Neuronal stem cell (in vitro differentiated cells): ENCODE results near the gene ZNF445.

ENCODE experiments used
- DNase-seq: peaks from one replicate; pipeline ENCODE4 v3.0.0-alpha.2; 2013; ENCODE audit warnings: low spot score
- H2AFZ ChIP-seq: one replicate; pipeline ENCODE4 v1.6.1; 2013; ENCODE audit warnings: mild to moderate bottlenecking, low read length, inconsistent platforms
- H2AK5ac ChIP-seq: 2 replicates; pipeline ENCODE4 v1.6.1; 2013; ENCODE audit warnings: low read depth, mild to moderate bottlenecking, inconsistent platforms, low read length, moderate library complexity, mixed read lengths
- H2BK120ac ChIP-seq: 2 replicates; pipeline ENCODE4 v1.6.1; 2013; ENCODE audit warnings: low read depth, mild to moderate bottlenecking, inconsistent platforms, low read length, moderate library complexity, mixed read lengths
- H2BK12ac ChIP-seq: one replicate; pipeline ENCODE4 v1.6.1; 2013; ENCODE audit warnings: low read length, inconsistent platforms
- H2BK15ac ChIP-seq: 2 replicates; pipeline ENCODE4 v1.6.1; 2013; ENCODE audit warnings: mild to moderate bottlenecking, low read length, inconsistent platforms, mixed read lengths
- H2BK5ac ChIP-seq: one replicate; pipeline ENCODE4 v1.6.1; 2013; ENCODE audit warnings: inconsistent platforms, mild to moderate bottlenecking, low read length, moderate library complexity
- H3K14ac ChIP-seq: one replicate; pipeline ENCODE4 v1.6.1; 2013; ENCODE audit warnings: low read length, inconsistent platforms
- H3K18ac ChIP-seq: 2 replicates; pipeline ENCODE4 v1.6.1; 2013; ENCODE audit warnings: low read length, inconsistent platforms
- H3K23ac ChIP-seq: 2 replicates; pipeline ENCODE4 v1.6.1; 2013; ENCODE audit warnings: low read depth, mild to moderate bottlenecking, mixed read lengths, low read length, inconsistent platforms; ENCODE audit not compliant: poor library complexity
- H3K27ac ChIP-seq: replicated peaks from 3 replicates; pipeline ENCODE4 v1.5.1; 2013; ENCODE audit warnings: low read length, inconsistent platforms
- H3K27me3 ChIP-seq, 3 experiments: 2 replicates each; pipeline ENCODE4 v1.6.1; 2013; ENCODE audit warnings: low read length in 3 of 3, mild to moderate bottlenecking in 2 of 3, inconsistent platforms in 1 of 3, low read depth in 1 of 3, mixed read lengths in 1 of 3, moderate library complexity in 1 of 3; ENCODE audit not compliant: control insufficient read depth in 3 of 3, insufficient read depth in 3 of 3
- H3K36me3 ChIP-seq, 2 donors: replicated peaks in 1 of 2; 2 replicates each; pipeline ENCODE4 v1.6.1; 2013; ENCODE audit warnings: low read length in 2 of 2; ENCODE audit not compliant: control insufficient read depth in 2 of 2, insufficient read depth in 2 of 2
- H3K4ac ChIP-seq: 2 replicates; pipeline ENCODE4 v1.6.1; 2013; ENCODE audit warnings: inconsistent platforms, mild to moderate bottlenecking, low read length, moderate library complexity
- H3K4me1 ChIP-seq, 2 donors: 1 replicate in 1 of 2; 2 replicates in 1 of 2; pipeline ENCODE4 v1.6.1; 2013; ENCODE audit warnings: low read length in 2 of 2, low read depth in 1 of 2; ENCODE audit not compliant: control insufficient read depth in 2 of 2, insufficient read depth in 1 of 2
- H3K4me2 ChIP-seq: one replicate; pipeline ENCODE4 v1.6.1; 2013; ENCODE audit warnings: mild to moderate bottlenecking, low read length, inconsistent platforms; ENCODE audit not compliant: insufficient read depth, poor library complexity, severe bottlenecking
- H3K4me3 ChIP-seq, 2 donors: 2 replicates each; pipeline ENCODE4 v1.5.1; 2013; ENCODE audit warnings: low read length in 2 of 2, mild to moderate bottlenecking in 2 of 2, inconsistent platforms in 1 of 2, moderate library complexity in 1 of 2
- H3K79me1 ChIP-seq: one replicate; pipeline ENCODE4 v1.6.1; 2013; ENCODE audit warnings: low read depth, mild to moderate bottlenecking, inconsistent platforms, low read length, moderate library complexity
- H3K9ac ChIP-seq: one replicate; pipeline ENCODE4 v1.6.1; 2013; ENCODE audit warnings: mild to moderate bottlenecking, low read depth, low read length, inconsistent platforms; ENCODE audit not compliant: poor library complexity
- H3K9me3 ChIP-seq, 2 donors: replicated peaks in 1 of 2; 2 replicates each; pipeline versions ENCODE3 to v1.6.1; 2013; ENCODE audit warnings: low read length in 2 of 2, mild to moderate bottlenecking in 2 of 2, inconsistent platforms in 1 of 2, low read depth in 1 of 2, mixed read lengths in 1 of 2, moderate library complexity in 1 of 2; ENCODE audit not compliant: control insufficient read depth in 2 of 2, insufficient read depth in 1 of 2
- H4K8ac ChIP-seq: one replicate; pipeline ENCODE4 v1.6.1; 2013; ENCODE audit warnings: low read depth, mild to moderate bottlenecking, inconsistent platforms, low read length, moderate library complexity
- H4K91ac ChIP-seq: one replicate; pipeline ENCODE4 v1.6.1; 2013; ENCODE audit warnings: low read length, low read depth, mild to moderate bottlenecking, inconsistent platforms; ENCODE audit not compliant: poor library complexity
- WGBS, 2 donors: extraction: QIAGEN DNeasy Blood & Tissue Kit; methylation state at CpG; one replicate each; pipeline ENCODE4 v1.1.7; 2013; ENCODE audit warnings: missing lambda C conversion rate in 2 of 2, mixed read lengths in 1 of 2; ENCODE audit not compliant: insufficient read length in 2 of 2, insufficient replicate concordance in 1 of 2; ENCODE audit errors: extremely low coverage in 2 of 2; 5-methylcytosine and 5-hydroxymethylcytosine counted together

Gene ZNF445

DNA sequence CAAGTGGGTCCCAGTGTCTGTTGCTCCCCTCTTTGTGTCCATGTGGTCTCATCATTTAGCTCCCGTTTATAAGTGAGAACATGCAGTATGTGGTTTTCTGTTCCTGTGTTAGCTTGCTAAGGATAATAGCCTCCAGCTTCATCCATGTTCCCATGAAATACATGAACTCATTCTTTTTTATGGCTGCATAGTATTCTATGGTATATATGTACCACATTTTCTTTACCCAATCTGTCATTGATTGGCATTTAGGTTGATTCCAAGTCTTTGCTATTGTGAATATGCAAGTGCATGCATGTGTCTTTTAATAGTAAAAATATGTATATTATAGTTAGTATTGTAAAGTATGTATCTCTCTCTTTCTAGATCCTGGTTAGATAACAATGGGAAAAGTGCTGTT, 85.0 kb downstream of the ZNF445 start:
- Histone ChIP-seq H3K18ac (no peak overlapping the region), H3K27ac (no peak overlapping the region), H2BK5ac (no peak overlapping the region), H2AK5ac (no peak overlapping the region), H3K4me3 (no peak overlapping the region), H3K36me3 (peaks cover 0 to 5% of the 10 kb centered on the region in 2 donors), H2BK15ac (no peak overlapping the region), H3K4me1 (peaks cover 0 to 10% of the 10 kb centered on the region in 2 donors), H3K27me3 (no peaks in the 10 kb centered on the region), H3K23ac (no peak overlapping the region), H3K79me1 (no peaks in the 10 kb centered on the region), H4K91ac (no peak overlapping the region), H3K4me2 (no peak overlapping the region), H3K9ac (no peak overlapping the region), H3K14ac (no peak overlapping the region), H2AFZ (no peak overlapping the region), H4K8ac (no peak overlapping the region), H3K4ac (no peak overlapping the region), H2BK120ac (no peak overlapping the region), H2BK12ac (no peak overlapping the region), H3K9me3 (peaks cover under 1 to 3% of the 10 kb centered on the region in 2 donors)
- no CpG with 5 or more reads among the region's 1 CpG for WGBS, 2 donors
- no peak for DNase-seq

DNA sequence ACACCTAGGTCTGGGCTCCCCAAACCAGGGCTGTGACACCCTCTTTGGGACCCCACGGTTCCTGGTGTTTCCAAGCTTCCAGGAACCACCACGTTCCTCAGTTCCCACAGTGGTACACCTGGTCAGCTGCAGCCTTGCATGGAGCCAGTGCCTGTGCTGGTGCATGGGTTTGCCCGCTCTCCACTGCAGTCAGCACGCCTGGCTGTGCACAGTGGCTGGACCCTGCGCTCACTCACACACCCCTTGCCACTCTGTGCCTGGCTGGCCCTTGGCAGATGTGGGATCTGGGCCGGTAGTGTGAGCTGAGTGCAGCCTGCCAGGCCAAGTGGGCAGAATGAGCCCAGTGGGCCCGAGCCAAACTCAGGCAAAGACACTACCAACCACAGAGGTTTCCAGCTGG, 90.1 kb downstream of the ZNF445 start:
- Histone ChIP-seq H3K23ac (peak overlapping the region; percentile 68), H2BK15ac (no peak overlapping the region), H3K27ac (no peak overlapping the region), H2BK120ac (no peak overlapping the region), H4K8ac (no peak overlapping the region), H2BK12ac (no peak overlapping the region), H3K18ac (no peak overlapping the region), H3K4me2 (no peak overlapping the region), H3K4me3 (peak overlapping the region in 1 of 2 donors; percentile 52), H3K9me3 (peaks cover 13 to 14% of the 10 kb centered on the region in 2 donors), H3K14ac (no peak overlapping the region), H2AFZ (no peak overlapping the region), H2BK5ac (no peak overlapping the region), H3K36me3 (no peaks in the 10 kb centered on the region), H3K9ac (peak overlapping the region; percentile 27), H3K4me1 (no peaks in the 10 kb centered on the region), H3K79me1 (no peaks in the 10 kb centered on the region), H2AK5ac (no peak overlapping the region), H3K4ac (no peak overlapping the region), H3K27me3 (no peaks in the 10 kb centered on the region), H4K91ac (no peak overlapping the region)
- no peak for DNase-seq
- WGBS, 2 donors, result no CpG with 5 or more reads among the region's 7 CpGs
